HepG2 (cell line): Measurements from ENCODE around the gene WDR76. TPM values are rescaled to one million over a fixed set of nuclear protein-coding genes. Genes with fewer than 3 reads are reported as not detected.

Source experiments
- ATAC-seq: fragments of 200-7000 bp; cut with Tn5 transposase; 3 replicates; pipeline ENCODE4 v1.9.1; 2020; ENCODE audit warnings: mild to moderate bottlenecking, moderate library complexity
- BruUV-seq: library from RNA; stranded (reverse); fragments of 400-500 nt; replicated peaks from 2 replicates; lab custom pipeline; 2021; lab: Mats Ljungman, UMichigan
- CTCF ChIA-PET: fragments of 300-600 bp; formaldehyde crosslinking; extraction: SDS; loops from one replicate; lab custom pipeline; 2021; ENCODE audit warnings: low total read pairs, inconsistent platforms, low intra/inter-chr PET ratio; lab: Yijun Ruan, JAX
- POLR2A ChIA-PET: fragments of 350-600 bp; sonication (Branson Sonifier 250); formaldehyde crosslinking; loops from one replicate; lab custom pipeline; 2020; ENCODE audit warnings: antibody characterized with exemption, inconsistent platforms; lab: Yijun Ruan, JAX
- DNase-seq: peaks from one replicate; pipeline ENCODE4 v3.0.0-alpha.2; 2015; ENCODE audit warnings: low spot score
- FAIRE-seq: peaks from 3 replicates; lab custom pipeline; 2011; peaks lifted over from hg19 to GRCh38; lab: Jason Lieb, UNC
- H2AFZ ChIP-seq: one replicate; pipeline ENCODE4 v1.6.1; 2011; ENCODE audit warnings: low read length, inconsistent platforms
- H3K27ac ChIP-seq: fragments of 300-600 bp; 3 replicates; pipeline ENCODE4 v1.8.0; 2011; ENCODE audit warnings: mixed run types, mild to moderate bottlenecking, mixed read lengths, low read length, inconsistent platforms; ENCODE audit not compliant: insufficient read depth; ENCODE audit errors: extremely low read length
- H3K27me3 ChIP-seq, 2 experiments: fragments of 200-600 bp in 1 of 2; 2 replicates in 1 of 2; 3 replicates in 1 of 2; pipeline versions ENCODE4 v1.6.0 to v1.8.0; 2011; ENCODE audit warnings: low read length in 2 of 2, mild to moderate bottlenecking in 2 of 2, moderate library complexity in 2 of 2, inconsistent platforms in 1 of 2; ENCODE audit not compliant: insufficient read depth in 2 of 2, control insufficient read depth in 1 of 2
- H3K36me3 ChIP-seq, 2 experiments: fragments of 200-600 bp in 1 of 2; replicated peaks in 1 of 2; 2 replicates in 1 of 2; 3 replicates in 1 of 2; pipeline versions ENCODE4 v1.5.1 to v1.8.0; 2011; ENCODE audit warnings: low read length in 2 of 2, inconsistent platforms in 1 of 2; ENCODE audit not compliant: insufficient read depth in 2 of 2, control insufficient read depth in 1 of 2
- H3K4me1 ChIP-seq: 2 replicates; pipeline ENCODE4 v1.5.1; 2012; ENCODE audit warnings: low read length, inconsistent platforms; ENCODE audit not compliant: insufficient read depth
- H3K4me2 ChIP-seq: 2 replicates; pipeline ENCODE4 v1.6.0; 2011; ENCODE audit warnings: low read depth, low read length, inconsistent platforms
- H3K4me3 ChIP-seq, 3 experiments: fragments of 200-600 bp in 1 of 3; sonication (generic), shearing (Covaris generic) in 1 of 3; replicated peaks in 1 of 3; 2 replicates each; pipeline ENCODE4 v1.5.1; 2011 to 2016; ENCODE audit warnings: low read length in 3 of 3, inconsistent platforms in 2 of 3, low read depth in 2 of 3, mild to moderate bottlenecking in 2 of 3, control low read depth in 1 of 3, mixed read lengths in 1 of 3; ENCODE audit not compliant: insufficient read depth in 1 of 3
- H3K79me2 ChIP-seq: one replicate; pipeline ENCODE4 v1.6.1; 2011; ENCODE audit warnings: low read length, inconsistent platforms; ENCODE audit not compliant: insufficient read depth
- H3K9ac ChIP-seq: 2 replicates; pipeline ENCODE4 v1.6.0; 2011; ENCODE audit warnings: mild to moderate bottlenecking, low read depth, low read length, inconsistent platforms; ENCODE audit not compliant: insufficient read depth
- H3K9me3 ChIP-seq: 2 replicates; pipeline ENCODE4 v1.5.1; 2012; ENCODE audit warnings: mild to moderate bottlenecking, low read length
- H4K20me1 ChIP-seq: 2 replicates; pipeline ENCODE4 v1.6.0; 2011; ENCODE audit warnings: inconsistent platforms, mild to moderate bottlenecking, low read length, moderate library complexity; ENCODE audit not compliant: insufficient read depth
- HNRNPLL ChIP-seq: fragments of 200-400 bp; formaldehyde crosslinking; IDR thresholded peaks from 2 replicates; pipeline ENCODE4 v1.6.1; 2017; ENCODE audit warnings: mild to moderate bottlenecking, low read depth, low read length; ENCODE audit not compliant: poor library complexity, severe bottlenecking
- HOXA3 ChIP-seq: sonication (generic); formaldehyde crosslinking; IDR thresholded peaks from 2 replicates; pipeline ENCODE4 v1.5.0; 2020; ENCODE audit warnings: missing genetic modification reagents
- MXD4 ChIP-seq: IDR thresholded peaks from 2 replicates; pipeline ENCODE4 v1.6.1; 2016; ENCODE audit warnings: mild to moderate bottlenecking, missing biosample characterization, missing genetic modification reagents
- SMARCE1 ChIP-seq: fragments of 450-650 bp; IDR thresholded peaks from 2 replicates; pipeline ENCODE4 v1.6.1; 2017; ENCODE audit warnings: borderline replicate concordance
- TAF1 ChIP-seq: sonication (generic); formaldehyde crosslinking; IDR thresholded peaks from 2 replicates; pipeline ENCODE4 v1.4.0; 2020; ENCODE audit warnings: missing genetic modification reagents
- ZNF343 ChIP-seq: sonication (generic); formaldehyde crosslinking; IDR thresholded peaks from 2 replicates; pipeline ENCODE4 v1.4.0; 2020; ENCODE audit warnings: mild to moderate bottlenecking, missing genetic modification reagents
- ZNF577 ChIP-seq: sonication (generic); formaldehyde crosslinking; IDR thresholded peaks from 2 replicates; pipeline ENCODE4 v1.4.0; 2020; ENCODE audit warnings: mild to moderate bottlenecking, low read depth, missing genetic modification reagents, borderline replicate concordance
- ZNF740 ChIP-seq: sonication (generic); formaldehyde crosslinking; IDR thresholded peaks from 2 replicates; pipeline ENCODE4 v1.4.0; 2020; ENCODE audit warnings: missing genetic modification reagents
- ZNF749 ChIP-seq: sonication (generic); formaldehyde crosslinking; IDR thresholded peaks from 2 replicates; pipeline ENCODE4 v1.8.0; 2022; ENCODE audit warnings: mild to moderate bottlenecking, missing genetic modification reagents, moderate library complexity, borderline replicate concordance
- WGBS: methylation state at CpG from one replicate; pipeline ENCODE4 v1.1.6; 2017; ENCODE audit warnings: low lambda C conversion rate; 5-methylcytosine and 5-hydroxymethylcytosine counted together
- in situ Hi-C: cut with HindIII; loops from 2 replicates; pipeline ENCODE4 v1.10.0; 2017; ENCODE audit warnings: low pct_unique_long_range_greater_than_20kb; ENCODE audit not compliant: extremely low pct_ligation_motif_present
- intact Hi-C: fragments of 100-400 bp; cut with micrococcal nuclease; formaldehyde crosslinking; loops from one replicate; pipeline ENCODE4 v1.10.0; 2022; ENCODE audit not compliant: unreplicated experiment
- polyA plus RNA-seq, 8 experiments: library from polyadenylated mRNA; depleted of rRNA in 3 of 8; stranded (reverse) in 7 of 8; unstranded in 1 of 8; fragments of >200 nt; fragmentation: Illumina TruSeq in 4 of 8; extraction: Trizol in 4 of 8; gene quantifications; 2 replicates each; pipeline versions ENCODE4 v1.2.1 to v1.2.3, GENCODE V29; 2011 to 2016; ENCODE audit warnings: low read depth in 4 of 8, missing spikeins in 1 of 8, mixed read lengths in 1 of 8; ENCODE audit not compliant: insufficient read depth in 1 of 8
- total RNA-seq, 5 experiments: library from RNA; depleted of rRNA; stranded (reverse); fragments of >200 nt; fragmentation: Illumina TruSeq; extraction: Trizol; gene quantifications; 2 replicates each; pipeline ENCODE4 v1.2.3, GENCODE V29; 2016; ENCODE audit warnings: low read depth in 1 of 5
- TF ChIP-seq, protein P1 (sequence below): sonication (generic); formaldehyde crosslinking; IDR thresholded peaks from 2 replicates; pipeline ENCODE4 v1.9.0; 2021; ENCODE audit warnings: missing genetic modification reagents, borderline replicate concordance
- TF ChIP-seq, protein P2 (sequence below): IDR thresholded peaks from 2 replicates; pipeline ENCODE4 v1.6.1; 2016; ENCODE audit warnings: low read depth
- TF ChIP-seq, protein P3 (sequence below): sonication (generic); formaldehyde crosslinking; IDR thresholded peaks from 2 replicates; pipeline ENCODE4 v1.4.0; 2020; ENCODE audit warnings: missing genetic modification reagents

WDR76 gene
- total and polyA plus RNA-seq, 2 of the 13 experiments (the other 11 are each of a cell fraction or from before 2014, with no cell fraction given) = 1.1 to 9.7 TPM

DNA sequence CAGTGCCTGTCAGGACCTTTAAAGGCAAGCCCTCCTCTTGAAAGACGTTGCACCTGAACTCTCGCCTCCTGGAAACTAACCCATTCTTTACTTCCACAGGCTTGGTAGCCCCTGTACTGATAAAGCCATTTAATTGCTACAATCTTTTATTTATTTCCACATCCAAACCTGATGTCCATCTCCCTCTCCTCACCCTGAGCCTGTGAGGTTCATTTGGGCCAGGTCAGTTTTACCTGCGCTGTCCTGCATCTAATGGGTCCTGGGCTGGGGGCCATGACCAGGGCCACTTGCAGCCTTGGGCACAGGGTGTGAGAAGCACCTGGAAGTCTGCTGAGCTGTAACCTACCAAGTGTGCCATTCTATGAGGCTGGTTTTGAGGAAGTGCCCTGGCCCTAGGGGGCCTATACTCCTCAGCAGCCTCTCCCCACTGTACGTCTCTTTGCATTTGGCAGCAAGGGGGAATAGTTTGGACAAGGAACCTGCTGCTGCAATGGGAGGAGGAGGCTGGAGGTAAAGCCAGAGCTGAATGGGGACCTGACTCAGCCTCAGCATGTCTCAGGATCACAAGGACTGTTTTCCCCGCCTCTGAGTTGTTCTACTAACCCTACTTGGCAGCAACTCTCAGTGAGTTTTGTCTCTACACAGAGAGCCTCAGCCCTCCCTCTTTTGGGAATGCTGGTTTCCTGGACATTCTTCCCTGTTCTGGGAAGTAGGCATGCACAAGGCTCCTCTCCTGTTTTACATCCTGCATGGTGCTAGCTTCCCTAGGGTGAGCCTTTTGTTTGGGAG lies 53.8 kb downstream of the WDR76 start:
- TF ChIP-seq, protein P1, sequence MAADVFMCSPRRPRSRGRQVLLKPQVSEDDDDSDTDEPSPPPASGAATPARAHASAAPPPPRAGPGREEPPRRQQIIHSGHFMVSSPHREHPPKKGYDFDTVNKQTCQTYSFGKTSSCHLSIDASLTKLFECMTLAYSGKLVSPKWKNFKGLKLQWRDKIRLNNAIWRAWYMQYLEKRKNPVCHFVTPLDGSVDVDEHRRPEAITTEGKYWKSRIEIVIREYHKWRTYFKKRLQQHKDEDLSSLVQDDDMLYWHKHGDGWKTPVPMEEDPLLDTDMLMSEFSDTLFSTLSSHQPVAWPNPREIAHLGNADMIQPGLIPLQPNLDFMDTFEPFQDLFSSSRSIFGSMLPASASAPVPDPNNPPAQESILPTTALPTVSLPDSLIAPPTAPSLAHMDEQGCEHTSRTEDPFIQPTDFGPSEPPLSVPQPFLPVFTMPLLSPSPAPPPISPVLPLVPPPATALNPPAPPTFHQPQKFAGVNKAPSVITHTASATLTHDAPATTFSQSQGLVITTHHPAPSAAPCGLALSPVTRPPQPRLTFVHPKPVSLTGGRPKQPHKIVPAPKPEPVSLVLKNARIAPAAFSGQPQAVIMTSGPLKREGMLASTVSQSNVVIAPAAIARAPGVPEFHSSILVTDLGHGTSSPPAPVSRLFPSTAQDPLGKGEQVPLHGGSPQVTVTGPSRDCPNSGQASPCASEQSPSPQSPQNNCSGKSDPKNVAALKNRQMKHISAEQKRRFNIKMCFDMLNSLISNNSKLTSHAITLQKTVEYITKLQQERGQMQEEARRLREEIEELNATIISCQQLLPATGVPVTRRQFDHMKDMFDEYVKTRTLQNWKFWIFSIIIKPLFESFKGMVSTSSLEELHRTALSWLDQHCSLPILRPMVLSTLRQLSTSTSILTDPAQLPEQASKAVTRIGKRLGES (CRISPR knock-in tag) = no peak
- TF ChIP-seq TAF1 (no peak), HOXA3 (CRISPR knock-in tag) (no peak), SMARCE1 (no peak), MXD4 (CRISPR knock-in tag) (no peak), ZNF577 (CRISPR knock-in tag) (no peak), ZNF343 (CRISPR knock-in tag) (no peak), HNRNPLL (no peak), ZNF740 (no peak), ZNF749 (CRISPR knock-in tag) (no peak)
- TF ChIP-seq, protein P2, sequence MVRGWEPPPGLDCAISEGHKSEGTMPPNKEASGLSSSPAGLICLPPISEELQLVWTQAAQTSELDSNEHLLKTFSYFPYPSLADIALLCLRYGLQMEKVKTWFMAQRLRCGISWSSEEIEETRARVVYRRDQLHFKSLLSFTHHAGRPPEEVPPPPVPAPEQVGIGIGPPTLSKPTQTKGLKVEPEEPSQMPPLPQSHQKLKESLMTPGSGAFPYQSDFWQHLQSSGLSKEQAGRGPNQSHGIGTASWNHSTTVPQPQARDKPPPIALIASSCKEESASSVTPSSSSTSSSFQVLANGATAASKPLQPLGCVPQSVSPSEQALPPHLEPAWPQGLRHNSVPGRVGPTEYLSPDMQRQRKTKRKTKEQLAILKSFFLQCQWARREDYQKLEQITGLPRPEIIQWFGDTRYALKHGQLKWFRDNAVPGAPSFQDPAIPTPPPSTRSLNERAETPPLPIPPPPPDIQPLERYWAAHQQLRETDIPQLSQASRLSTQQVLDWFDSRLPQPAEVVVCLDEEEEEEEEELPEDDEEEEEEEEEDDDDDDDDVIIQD (CRISPR knock-in tag) = no peak
- TF ChIP-seq, protein P3, sequence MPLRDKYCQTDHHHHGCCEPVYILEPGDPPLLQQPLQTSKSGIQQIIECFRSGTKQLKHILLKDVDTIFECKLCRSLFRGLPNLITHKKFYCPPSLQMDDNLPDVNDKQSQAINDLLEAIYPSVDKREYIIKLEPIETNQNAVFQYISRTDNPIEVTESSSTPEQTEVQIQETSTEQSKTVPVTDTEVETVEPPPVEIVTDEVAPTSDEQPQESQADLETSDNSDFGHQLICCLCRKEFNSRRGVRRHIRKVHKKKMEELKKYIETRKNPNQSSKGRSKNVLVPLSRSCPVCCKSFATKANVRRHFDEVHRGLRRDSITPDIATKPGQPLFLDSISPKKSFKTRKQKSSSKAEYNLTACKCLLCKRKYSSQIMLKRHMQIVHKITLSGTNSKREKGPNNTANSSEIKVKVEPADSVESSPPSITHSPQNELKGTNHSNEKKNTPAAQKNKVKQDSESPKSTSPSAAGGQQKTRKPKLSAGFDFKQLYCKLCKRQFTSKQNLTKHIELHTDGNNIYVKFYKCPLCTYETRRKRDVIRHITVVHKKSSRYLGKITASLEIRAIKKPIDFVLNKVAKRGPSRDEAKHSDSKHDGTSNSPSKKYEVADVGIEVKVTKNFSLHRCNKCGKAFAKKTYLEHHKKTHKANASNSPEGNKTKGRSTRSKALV (CRISPR knock-in tag) = no peak
- no TSS peak for BruUV-seq
- Histone ChIP-seq H3K9me3 (no peaks in the 10 kb centered on the region), H3K4me1 (no peaks in the 10 kb centered on the region), H2AFZ (no peak overlapping the region), H3K27ac (no peak overlapping the region), H3K36me3 (no peaks in the 10 kb centered on the region), H3K27me3 (no peaks in the 10 kb centered on the region), H4K20me1 (no peaks in the 10 kb centered on the region), H3K4me3 (no peak overlapping the region), H3K79me2 (no peaks in the 10 kb centered on the region), H3K9ac (no peak overlapping the region), H3K4me2 (no peak overlapping the region)
- 76% methylated on average over 4 of the region's 5 CpGs for WGBS
- ATAC-seq (no peak), DNase-seq (no peak), FAIRE-seq (no peak)
- POLR2A ChIA-PET = no interaction called here
- in situ Hi-C loops (loop anchor here (25.0 kb wide), 1 partner anchor 632 kb away; no protein-coding TSS in a partner anchor), intact Hi-C loops (no loop called here)
- CTCF ChIA-PET = no interaction called here
